Superior temporal gyrus (tissue), 1 donor: ENCODE measurements around the gene TRAF7.

Source experiments
- DNase-seq: peaks from one replicate; pipeline ENCODE4 v3.0.0-alpha.2; 2016; ENCODE audit errors: extremely low spot score

The TRAF7 gene

DNA sequence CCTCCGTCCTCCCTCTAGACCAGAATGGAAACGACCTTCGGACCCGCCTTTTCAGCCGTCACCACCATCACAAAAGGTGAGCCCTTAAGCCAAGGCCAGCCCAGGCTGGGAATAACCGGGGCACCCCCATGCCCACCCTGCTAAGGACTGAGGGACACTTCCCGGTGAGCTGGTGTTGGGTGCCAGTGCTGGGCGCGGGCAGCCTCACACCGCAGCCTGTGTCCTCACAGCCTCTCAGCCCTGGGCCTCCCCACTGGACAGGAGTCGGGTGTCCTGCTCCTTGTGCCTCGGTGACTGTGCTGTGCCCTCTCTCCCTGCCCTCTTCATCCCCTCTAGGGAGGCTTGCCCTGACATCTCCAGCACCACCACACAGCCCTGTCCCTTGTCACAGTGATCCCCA, 10.3 kb downstream of the TRAF7 start:
- DNase-seq: no peak

DNA sequence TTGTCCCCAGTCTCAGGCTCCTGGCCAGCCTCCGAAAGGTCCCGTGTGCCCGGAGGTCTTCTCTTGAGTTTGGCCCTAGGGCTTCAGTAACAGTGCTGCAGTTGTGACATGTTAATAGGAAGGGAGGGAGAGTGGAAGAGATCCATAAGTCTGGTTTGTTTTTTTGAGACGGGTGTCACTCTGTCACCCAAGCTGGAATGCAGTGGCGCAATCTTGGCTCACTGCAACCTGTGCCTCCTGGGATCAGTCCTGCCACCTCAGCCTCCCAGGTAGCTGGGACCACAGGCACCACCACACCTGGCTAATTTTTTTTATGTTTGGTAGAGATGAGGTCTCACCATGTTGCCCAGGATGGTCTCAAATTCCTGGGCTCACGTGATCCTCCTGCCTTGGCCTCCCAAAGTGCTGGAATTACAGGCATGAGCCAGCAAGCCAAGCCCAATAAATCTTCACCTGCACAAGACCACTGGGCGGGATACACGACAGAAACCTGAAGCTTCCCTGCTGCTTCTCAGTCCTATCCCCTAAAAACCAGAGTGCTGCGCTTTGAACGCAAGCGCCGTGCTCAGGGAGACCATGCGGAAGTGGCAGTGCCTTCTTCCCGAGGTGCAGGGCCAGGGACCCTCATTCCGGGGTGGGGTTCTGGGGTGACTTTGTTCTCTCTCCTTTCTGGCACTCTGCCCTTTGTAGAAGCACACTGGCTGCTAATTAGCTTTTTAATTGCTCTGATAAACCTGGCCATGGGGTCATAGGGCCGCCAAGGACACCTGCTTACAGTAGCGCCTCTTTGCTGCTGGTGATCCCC, 10.9 kb downstream of the TRAF7 start:
- DNase-seq: no peak

DNA sequence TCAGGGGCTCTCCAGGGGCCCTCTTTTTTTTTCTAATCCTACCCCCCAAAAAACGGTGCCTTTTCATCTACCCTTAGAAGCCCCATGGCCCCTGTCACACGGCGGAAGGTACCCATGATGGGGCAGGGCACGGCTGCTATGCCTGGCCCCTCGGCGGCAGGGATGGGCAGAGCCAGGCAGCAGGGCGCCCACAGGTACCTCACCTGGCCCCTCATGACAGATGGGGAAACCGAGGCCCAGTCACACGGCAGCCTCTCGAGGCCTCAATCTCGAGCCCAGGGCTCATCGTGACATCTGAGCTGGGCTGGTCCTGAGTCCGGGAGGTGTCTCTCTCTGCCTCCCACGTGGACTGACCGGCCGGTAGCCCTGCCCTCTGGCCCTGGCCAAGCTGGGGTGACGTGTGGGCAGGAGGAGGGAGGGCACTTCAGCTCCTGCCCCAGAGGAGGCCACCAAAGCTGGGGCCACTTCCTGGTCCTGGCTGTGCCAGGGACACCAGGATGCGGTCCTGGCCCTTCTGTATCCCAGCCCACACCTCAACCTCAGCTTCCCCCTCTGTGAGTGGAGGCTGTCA, 11.6 kb downstream of the TRAF7 start:
- DNase-seq: no peak

DNA sequence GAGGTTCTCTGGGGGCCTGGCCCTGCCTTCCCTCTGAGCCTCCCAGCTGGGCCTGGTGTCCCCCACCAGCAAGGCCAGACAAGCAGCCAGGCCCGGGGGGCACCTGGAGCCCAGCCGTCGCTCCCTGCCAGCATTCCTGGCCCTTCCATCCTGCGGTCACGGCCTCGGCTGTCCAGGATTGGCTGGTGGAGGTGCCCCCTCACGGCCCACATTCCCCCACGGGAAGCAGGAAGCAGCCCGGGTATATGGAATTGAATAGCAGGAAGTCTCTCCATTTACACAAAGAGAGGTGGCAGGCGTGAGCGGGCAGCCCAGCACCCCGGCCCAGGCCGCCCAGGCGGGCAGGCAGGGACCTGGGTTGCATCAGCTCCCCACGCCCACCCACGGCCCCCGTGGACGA, 14.5 kb downstream of the TRAF7 start:
- no peak for DNase-seq

DNA sequence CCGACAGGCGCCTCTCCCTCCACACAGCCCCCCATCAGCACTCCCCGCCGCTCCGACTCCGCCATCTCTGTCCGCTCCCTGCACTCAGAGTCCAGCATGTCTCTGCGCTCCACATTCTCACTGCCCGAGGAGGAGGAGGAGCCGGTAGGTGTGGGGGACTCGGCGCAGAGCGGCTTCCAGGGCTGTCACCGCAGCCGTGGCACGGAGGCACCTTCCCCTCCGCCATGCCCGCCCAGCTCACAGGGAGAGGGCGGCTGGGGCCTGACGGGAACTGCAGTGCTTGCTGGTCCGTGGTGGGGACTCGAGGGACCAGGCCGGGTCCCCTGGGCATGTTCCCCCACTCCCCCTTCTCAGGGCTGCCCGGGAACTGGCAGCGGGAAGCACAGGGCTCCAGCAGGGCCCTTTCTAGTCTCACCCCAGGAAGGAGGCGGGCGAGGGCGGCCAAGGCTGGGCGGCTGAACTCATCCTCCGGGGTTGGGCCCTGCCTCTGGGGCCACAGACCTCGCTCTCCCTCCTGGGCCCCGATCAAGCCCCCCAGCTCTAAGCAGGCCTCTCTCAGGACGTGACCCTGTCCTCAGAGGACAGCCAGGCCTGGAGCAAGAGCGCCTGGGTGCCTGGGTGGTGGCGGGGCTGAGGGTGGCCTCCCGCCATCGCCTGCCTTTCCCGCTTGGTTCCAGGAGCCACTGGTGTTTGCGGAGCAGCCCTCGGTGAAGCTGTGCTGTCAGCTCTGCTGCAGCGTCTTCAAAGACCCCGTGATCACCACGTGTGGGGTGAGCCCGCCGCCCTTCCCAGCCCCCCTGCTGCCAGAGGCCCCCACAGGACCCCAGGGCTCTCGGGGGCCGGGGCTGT, 15.2 kb downstream of the TRAF7 start:
- DNase-seq: no peak

DNA sequence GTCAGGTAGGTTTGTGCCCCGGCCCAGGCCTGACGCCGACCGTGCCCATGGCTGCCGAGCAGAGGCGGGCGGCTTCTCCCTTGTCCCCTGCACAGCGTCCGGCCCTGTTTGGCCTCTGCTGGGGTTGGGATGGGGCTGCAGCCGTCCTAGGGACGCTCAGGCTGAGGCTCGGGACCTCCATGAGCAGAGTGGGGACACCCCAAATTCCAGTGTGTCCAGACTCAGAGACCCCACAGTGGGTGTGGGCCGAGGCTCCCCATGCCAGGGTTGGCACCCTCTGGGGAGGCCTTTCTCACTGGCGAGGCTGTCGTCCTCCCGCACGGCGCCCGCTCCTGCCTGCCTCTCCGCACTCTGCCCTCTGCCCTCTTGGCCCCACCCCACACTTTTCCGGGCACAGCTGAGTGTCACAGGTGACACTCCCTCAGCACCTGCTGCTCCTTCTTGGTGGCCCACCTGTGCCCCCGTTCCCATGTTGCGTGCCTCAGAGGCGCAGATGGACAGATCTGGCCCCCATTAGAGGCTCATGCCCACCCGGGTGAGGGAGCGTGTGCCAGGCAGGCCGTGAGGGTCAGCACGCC, 16.1 kb downstream of the TRAF7 start:
- DNase-seq: no peak

DNA sequence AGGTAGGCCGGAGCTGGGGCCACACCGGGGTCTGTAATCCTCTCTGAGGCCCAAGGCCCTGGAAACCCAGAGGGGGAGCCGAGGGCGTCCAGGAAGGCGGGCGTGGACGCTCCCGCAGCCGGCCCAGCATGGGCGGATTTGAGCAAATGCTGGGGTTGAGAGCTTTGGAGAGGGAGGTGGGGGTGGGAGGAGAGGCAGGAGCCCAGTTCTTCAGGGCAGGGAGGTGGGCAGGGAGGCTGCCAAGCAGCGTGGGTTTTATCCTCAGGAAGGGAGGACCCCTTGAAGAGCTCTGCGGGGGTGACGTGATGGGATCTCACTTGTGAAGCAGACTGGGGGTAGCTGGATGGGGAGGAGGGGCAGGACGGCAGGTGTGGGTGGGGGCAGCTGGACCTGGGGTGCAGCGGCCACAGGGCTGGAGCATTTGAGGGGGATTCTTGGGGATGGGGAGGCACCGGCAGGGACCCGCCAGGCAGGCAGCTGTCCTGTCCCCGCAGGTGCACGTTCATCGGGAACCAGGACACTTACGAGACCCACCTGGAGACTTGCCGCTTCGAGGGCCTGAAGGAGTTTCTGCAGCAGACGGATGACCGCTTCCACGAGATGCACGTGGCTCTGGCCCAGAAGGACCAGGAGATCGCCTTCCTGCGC, 17.2 kb downstream of the TRAF7 start:
- DNase-seq: no peak

DNA sequence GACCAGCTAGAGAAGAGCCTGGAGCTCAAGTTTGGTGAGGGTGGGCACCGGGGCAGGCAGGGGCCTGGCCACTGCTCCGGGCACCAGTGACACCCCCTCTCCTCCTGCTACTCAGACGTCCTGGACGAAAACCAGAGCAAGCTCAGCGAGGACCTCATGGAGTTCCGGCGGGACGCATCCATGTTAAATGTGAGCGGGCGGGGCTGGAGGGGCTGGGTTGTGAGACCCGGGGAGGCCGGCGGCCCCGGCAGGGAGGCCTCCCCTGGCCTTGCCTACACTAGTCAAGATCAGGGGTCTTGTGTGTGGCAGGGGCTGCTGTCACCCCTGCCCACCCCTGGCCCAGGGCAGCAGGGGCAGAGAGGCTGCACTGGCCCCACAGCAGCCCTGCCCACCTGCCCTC, 17.8 kb downstream of the TRAF7 start:
- no peak for DNase-seq

DNA sequence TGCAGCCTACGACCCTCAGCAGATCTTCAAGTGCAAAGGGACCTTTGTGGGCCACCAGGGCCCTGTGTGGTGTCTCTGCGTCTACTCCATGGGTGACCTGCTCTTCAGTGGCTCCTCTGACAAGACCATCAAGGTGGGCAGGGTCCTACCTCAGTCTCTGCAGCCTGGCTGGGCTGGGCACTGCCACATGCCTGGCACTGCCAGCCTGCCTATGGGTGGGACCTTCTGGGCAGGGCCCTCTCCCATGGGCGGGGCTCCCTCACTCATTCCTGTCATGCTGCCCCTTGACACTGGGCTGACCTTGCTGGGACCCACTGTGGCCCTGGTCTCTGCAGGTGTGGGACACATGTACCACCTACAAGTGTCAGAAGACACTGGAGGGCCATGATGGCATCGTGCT, 18.3 kb downstream of the TRAF7 start:
- DNase-seq: no peak

DNA sequence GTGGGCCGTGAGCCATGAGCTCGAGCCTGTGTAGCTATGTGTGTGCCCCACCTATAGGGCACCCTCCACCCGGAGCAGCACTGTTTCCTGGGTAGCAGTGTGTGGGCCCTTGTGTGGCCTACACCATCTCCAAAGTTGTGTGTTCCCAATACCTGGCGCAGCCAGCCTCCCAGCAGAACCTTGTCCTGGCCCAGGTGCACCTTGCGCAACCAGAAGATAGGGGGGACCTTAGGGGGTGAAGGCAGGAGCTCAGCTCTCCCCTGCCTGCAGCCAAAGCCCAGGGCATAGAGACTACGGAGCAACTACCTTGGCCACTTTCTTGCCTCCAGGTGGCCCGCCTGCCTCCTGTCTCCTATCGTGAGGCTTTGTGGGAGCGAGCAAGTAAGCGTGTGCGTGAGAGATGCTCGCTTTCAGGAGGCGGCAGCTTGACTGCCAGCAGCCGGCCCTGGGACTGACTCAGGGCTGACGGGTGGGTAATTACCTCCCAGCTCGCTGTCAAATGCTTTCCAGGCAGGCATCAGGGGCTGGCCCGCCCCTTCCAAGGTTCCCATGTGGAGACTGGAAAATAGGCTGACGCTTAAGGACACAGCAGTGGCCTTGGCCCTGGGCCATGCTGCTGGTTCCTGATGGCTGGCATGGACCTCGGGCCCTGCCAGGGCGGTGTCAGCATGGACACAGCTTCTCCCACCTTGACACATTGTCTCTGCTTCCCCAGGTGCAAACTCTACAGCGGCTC, 19.0 kb downstream of the TRAF7 start:
- DNase-seq: no peak

DNA sequence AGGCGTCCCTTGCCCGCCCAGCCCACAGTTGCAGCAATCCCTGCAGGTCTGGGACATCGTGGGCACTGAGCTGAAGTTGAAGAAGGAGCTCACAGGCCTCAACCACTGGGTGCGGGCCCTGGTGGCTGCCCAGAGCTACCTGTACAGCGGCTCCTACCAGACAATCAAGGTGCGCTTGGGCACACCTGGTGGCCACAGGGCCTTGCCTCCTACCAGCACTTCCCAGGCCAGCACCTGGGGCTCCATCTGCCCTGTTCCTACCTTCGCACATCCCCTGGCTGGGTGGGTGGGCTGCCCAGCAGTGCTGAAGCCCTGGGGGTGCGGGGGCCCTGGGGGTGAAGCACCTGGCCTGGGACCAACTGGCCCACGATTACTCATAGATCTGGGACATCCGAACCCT, 19.9 kb downstream of the TRAF7 start:
- DNase-seq: no peak

DNA sequence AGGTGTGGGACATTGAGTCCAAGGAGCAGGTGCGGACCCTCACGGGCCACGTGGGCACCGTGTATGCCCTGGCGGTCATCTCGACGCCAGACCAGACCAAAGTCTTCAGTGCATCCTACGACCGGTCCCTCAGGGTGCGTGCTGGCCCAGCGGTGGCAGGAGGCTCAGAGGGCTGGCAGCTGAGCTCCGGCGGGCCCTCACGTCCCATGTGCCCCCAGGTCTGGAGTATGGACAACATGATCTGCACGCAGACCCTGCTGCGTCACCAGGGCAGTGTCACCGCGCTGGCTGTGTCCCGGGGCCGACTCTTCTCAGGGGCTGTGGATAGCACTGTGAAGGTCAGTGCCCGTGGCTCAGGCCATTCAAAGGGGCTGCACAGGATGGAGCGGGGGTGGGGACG, 20.5 kb downstream of the TRAF7 start:
- DNase-seq: no peak

DNA sequence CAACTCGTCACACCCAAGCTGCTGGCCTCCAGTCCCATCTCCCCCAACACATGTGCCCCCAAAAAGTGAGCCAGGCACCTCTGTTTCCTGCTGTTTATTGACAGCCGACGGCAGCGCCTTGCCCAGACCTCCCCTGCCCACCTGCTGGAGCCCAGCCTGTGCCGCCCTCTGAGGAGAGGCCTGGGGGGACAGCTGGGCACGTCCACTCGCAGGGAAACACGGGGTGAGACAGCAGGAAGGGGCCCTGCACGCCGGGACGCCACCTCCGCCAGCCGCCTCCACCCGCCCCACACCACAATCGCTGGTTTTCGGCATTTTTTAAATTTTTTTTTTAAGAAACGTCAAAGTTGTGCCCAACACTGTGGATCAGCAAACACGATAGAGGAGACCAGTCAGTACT, 21.5 kb downstream of the TRAF7 start:
- DNase-seq: no peak

DNA sequence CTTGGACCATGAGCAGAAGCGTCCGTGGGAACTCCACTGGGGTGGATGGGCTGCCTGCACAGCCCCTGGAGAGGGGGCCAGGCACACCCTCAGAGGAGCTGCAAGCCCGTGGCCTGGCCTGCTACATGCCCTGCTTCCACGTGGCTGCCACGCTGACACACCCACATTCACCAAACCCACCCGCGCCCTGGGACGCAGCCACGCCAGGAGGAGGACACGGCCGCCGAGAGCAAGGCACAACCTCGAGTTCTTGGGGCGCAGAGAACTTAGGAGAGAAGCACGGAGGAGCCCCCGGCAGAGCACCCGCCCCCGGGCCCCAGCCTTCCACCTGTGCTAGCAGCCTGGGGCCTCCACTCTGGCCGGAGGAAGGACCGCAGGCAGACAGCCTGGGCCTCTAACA, 22.0 kb downstream of the TRAF7 start:
- no peak for DNase-seq

DNA sequence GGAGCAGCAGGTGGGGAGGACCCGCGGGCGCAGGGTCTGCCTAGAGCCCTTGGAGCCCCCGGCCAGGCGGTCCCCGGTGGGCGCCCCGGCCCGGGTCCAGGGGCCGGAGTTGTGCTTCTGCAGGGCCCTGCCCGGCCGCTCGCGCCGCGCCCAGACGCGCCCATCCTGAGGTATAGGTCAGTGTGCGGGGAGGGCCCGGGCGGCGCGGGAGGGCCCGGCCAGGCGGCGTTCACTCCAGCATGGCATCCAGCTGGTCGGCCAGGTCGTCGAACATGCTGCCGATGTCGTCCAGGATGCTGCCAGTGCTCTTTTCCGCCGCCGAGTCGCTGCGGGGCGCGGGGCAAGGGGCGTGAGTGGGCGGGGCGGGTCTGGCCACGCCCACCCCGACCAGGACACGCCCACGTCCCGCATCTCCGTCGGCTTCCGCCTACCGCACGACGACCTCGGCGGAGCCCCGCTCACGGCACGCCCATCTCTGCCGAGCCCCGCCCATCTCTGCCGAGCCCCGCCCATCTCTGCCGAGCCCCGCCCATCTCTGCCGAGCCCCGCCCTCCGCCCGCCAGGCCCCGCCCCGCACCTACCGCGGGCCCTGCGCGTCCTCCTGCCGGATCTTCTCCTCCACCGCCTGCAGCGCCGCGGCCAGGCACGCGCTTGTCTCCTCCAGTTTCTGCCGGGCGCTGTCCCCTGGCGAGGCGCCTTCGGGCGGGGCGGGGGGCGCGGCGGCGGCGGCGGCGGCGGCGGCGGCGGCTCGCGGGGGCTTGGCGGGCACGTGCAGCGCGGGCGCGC, 22.9 kb downstream of the TRAF7 start:
- no peak for DNase-seq

DNA sequence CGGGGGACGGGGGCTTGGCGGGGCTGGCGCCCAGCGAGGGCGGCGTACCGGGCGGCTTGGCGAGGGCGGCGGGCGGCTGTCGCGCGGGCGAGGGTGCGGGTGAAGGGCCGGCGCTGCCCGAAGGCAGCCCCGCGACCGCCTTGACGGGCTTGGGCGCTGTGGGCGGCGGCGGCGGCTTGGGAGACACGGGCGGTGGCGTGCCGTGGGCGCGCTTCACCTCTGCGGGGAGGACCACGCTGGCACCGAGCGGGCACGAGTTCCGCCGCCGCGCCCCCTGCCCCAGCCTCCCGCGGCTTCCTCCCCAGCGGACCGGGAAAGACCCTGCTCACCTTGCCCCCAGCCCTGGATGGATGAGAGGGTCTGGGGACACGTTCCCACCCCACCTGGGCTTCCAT, 23.5 kb downstream of the TRAF7 start:
- DNase-seq: no peak

DNA sequence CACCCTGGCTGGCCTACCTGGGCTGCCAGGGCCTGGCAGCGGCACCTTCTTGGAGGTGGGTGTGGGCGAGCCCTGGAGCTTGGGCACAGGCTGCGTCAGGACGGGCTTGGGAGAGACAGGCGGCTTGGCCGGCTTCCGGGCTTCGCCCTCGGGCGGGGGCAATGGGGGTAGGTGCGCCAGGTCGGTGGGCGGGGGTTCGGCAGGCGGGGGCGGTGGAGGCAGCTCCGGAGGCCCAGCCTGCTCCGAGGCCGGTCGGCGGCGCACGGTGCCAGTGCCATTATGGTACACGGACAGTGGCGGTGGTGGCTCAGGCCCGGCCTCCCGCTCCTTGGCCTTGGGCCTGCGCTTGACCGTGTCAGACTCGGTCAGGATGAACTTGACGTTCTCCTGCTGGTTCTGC, 24.0 kb downstream of the TRAF7 start:
- no peak for DNase-seq

DNA sequence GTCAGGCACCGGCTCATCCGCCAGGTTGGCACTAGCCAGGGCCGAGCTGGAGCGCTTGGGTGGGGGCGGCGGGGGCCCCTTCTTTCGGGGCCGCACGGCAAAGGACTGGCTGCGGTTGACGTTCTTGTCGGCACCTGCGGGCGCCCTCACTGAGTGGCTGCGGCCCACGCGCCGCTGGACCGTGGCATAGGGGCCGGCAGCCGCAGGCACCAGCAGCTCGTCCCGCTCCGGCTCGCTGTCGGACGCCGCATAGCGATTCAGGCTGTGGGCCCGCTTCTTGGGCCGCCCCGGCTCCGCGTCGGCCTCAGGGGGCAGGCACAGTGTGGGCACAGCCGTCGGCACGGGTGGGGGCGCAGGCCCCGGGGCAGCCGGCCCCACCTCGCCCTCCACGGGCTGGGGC, 24.9 kb downstream of the TRAF7 start:
- DNase-seq: no peak

DNA sequence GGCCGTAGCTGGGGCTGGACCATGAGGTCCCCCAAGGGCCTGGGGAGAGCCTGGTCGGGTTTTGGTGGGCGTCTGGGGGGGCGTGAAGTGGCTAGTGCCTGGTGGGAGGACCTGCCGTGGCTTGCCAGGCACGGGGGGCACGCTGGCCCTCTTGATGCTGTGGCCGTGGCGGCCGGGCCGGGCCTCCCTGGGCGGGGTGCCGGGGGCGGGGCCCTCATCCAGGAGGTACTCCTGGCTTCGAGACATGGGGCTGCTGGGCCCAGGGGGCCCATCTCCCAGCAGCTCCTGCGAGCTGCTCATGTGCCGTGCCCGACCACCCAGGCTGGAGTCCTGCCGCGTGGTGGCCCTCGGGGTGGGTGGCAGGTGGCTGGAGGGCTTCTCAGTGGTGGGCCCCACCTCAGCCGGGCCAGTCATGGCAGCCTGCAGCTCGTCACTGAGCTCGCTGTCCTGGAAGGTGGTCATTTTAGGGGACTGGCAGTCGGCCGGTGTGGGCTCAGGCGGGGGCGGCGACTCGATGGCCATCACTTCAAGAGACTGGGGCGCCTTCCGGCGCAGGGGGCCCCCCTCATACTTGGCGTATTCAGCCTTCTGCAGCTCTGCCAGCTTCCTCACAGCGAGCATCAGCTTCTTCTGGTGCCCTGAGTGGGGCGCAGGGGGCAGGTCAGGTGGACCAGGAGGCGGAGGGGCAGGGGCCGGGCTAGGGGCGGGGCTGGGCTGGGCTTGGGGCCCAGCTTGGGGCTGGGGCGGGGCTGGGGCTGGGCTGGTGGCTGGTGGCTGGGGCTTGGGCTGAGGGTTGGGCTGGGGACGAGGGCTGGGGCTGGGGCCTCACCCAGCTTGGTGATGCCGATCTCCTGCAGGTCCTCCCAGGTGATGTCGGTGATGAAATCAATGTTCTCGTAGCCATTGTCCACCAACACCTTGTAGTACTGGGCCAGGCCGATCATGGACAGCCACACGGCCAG, 25.7 kb downstream of the TRAF7 start:
- DNase-seq: no peak
